PFSK-1 (cell line): ENCODE data around the gene PTX3.

ENCODE experiments used
- POLR2AphosphoS5 ChIP-seq: IDR thresholded peaks from 2 replicates; pipeline ENCODE4 v1.6.1; 2012; ENCODE audit warnings: low read depth, mild to moderate bottlenecking, control low read depth, low read length, moderate library complexity
- REST ChIP-seq, 2 experiments: IDR thresholded peaks; 2 replicates each; pipeline versions ENCODE4 v1.6.1 to v1.8.0; 2011 to 2012; ENCODE audit warnings: low read depth in 2 of 2, low read length in 2 of 2, control low read depth in 1 of 2, inconsistent platforms in 1 of 2, mild to moderate bottlenecking in 1 of 2, moderate library complexity in 1 of 2; ENCODE audit not compliant: insufficient read depth in 1 of 2
- SIN3A ChIP-seq: IDR thresholded peaks from 2 replicates; pipeline ENCODE4 v1.6.1; 2012; ENCODE audit warnings: mild to moderate bottlenecking, low read length, moderate library complexity, borderline replicate concordance; ENCODE audit not compliant: insufficient read depth
- TAF1 ChIP-seq: IDR thresholded peaks from 2 replicates; pipeline ENCODE4 v1.6.1; 2012; ENCODE audit warnings: low read length, control low read depth, borderline replicate concordance; ENCODE audit not compliant: insufficient read depth

GRCh38 chr3:157472648-157473047 is 36.0 kb downstream of the PTX3 start:
- TF ChIP-seq POLR2AphosphoS5 (no peak), TAF1 (no peak), REST (IDR thresholded peaks at IDR 0.05; ENCODE audit: insufficient read depth in 1 of 2, low read depth in 2 of 2, low read length in 2 of 2) (no peak), SIN3A (no peak)
